Right lobe of liver (tissue), 4 donors: Measurements from ENCODE around the gene CLDN20.

Experiments
- CTCF ChIP-seq, 4 donors: fragments of 200-600 bp in 3 of 4; fragments of 450-650 bp in 1 of 4; IDR thresholded peaks; one replicate each; pipeline versions ENCODE4 v1.5.1 to v1.8.0; 2016 to 2022; ENCODE audit warnings: antibody characterized with exemption in 4 of 4, mild to moderate bottlenecking in 2 of 4
- POLR2A ChIP-seq: fragments of 450-650 bp; IDR thresholded peaks from one replicate; pipeline ENCODE4 v1.6.1; 2017; ENCODE audit warnings: antibody characterized with exemption, mild to moderate bottlenecking
- donor health status: DM: no; HTN: no; CAD: no.
- donor health status: DM: no; HTN: no; CAD: no.
- donor health status: DM: no; HTN: yes; CAD: no.

- TF ChIP-seq CTCF (IDR thresholded peaks at IDR 0.05) (no peak), POLR2A (no peak)
These were observed 14.7 kb downstream of the CLDN20 start for GRCh38 chr6:155278319-155279049.
